Measurements from ENCODE around the gene EPN2. TPM values are rescaled to one million over a fixed set of nuclear protein-coding genes. Genes with fewer than 3 reads are reported as not detected.

The EPN2 gene
- polyA plus RNA-seq, 1 of the 3 experiments (the other 2 are of a cell fraction), result 38.9 TPM

- TF ChIP-seq GABPA (IDR thresholded peaks at IDR 0.05; ENCODE audit: low read depth) (no peak), EZH2phosphoT487 (IDR thresholded peaks at IDR 0.05; ENCODE audit: borderline replicate concordance, low read depth) (no peak), SIN3A (IDR thresholded peaks at IDR 0.05; ENCODE audit: borderline replicate concordance, low read depth, low read length) (no peak), ZBTB33 (IDR thresholded peaks at IDR 0.05; ENCODE audit: borderline replicate concordance, low read depth) (no peak), CHD2 (IDR thresholded peaks at IDR 0.05; ENCODE audit: low read length, partially characterized antibody) (no peak), REST (IDR thresholded peaks at IDR 0.05; ENCODE audit: low read depth, low read length) (no peak)
Observed at GRCh38 chr17:19253112-19253511, 15.9 kb downstream of the EPN2 start (continued).

DNA sequence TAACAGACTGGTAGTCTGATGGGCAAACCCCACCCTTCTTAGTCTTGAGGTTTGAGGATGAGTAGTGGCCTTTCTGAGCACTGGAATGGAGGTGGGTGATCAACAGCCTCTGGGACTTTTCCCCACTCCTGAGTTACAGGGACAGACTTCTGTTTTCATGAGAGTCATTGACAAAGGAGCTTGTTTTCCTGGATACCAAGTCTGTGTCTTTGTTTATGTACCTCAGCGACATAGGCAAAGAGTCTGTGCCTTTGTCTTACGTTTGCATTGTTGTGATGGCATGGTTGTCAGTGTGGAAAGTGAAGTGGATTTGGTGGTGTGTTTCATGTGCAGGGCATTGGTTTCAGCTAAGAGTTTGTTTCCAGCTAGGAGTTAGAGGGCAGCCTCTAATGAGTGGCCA is 17.5 kb downstream of the EPN2 start:
- no peaks in the 10 kb centered on the region for H3K9me3 ChIP-seq
- H3K4me1 ChIP-seq (ENCODE audit: control insufficient read depth in 1 of 2, insufficient read depth in 2 of 2, low read depth in 1 of 2, low read length in 1 of 2), result peaks cover 0 to 9% of the 10 kb centered on the region in 2 experiments; a peak in 1 of 4 replicates
- H3K27me3 ChIP-seq (ENCODE audit: insufficient read depth), result no peaks in the 10 kb centered on the region
- POLR2A ChIA-PET, result interaction anchor here (0.6 kb wide), 1 partner anchor 319 kb away, joined by 3 read pairs; no protein-coding TSS in a partner anchor
- no peak overlapping the region for H3K4me2 ChIP-seq
- WGBS (ENCODE audit: low lambda C conversion rate), result 100% methylated on average over 2 of the region's 2 CpGs
- peaks cover 4% of the 10 kb centered on the region for H3F3A ChIP-seq (replicated peaks; ENCODE audit: insufficient read depth)
- no peak overlapping the region for H2AFZ ChIP-seq (ENCODE audit: low read depth)
- CTCF ChIA-PET, result interaction anchor here (1.0 to 1.7 kb wide), 3 partner anchors 9 to 16 kb away, joined by 3 to 5 read pairs (median 4); no protein-coding TSS in a partner anchor
- no peak overlapping the region for H3K27ac ChIP-seq (ENCODE audit: low read depth in 2 of 2, low read length in 1 of 2)
- no peak for DNase-seq
- no peaks in the 10 kb centered on the region for H3K9me2 ChIP-seq
- peaks cover 61% of the 10 kb centered on the region for H4K20me1 ChIP-seq (ENCODE audit: insufficient read depth)
- H3K9ac ChIP-seq, result no peak overlapping the region
- H3K36me3 ChIP-seq (replicated peaks in 1 of 2; ENCODE audit: control insufficient read depth in 1 of 2, insufficient read depth in 2 of 2, low read length in 1 of 2), result peaks cover 0 to 9% of the 10 kb centered on the region in 2 experiments
- H3K4me3 ChIP-seq (ENCODE audit: low read depth in 2 of 2, low read length in 1 of 2), result no peak overlapping the region
- peaks cover 96% of the 10 kb centered on the region for H3K79me2 ChIP-seq (ENCODE audit: insufficient read depth)
- TF ChIP-seq FOXM1 (IDR thresholded peaks at IDR 0.05; ENCODE audit: low read depth), result no peak

DNA sequence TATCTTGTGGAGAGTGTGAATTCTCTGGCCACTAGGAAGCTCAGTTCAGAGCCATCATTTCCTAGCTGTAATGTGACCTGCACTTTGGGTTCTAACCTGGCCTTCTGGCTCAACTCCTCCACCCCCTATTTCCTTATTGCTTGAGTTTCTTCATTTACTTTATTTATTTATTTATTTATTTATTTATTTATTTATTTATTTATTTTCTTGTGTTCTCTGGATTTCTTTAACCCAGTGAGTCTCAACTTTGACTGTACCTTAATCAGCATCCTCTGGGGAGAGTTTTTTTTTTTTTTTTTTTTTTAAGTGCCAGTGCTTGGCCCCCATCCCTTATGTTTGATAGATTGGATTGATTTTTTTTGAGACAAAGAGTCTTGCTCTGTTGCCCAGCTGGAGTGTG is 18.1 kb downstream of the EPN2 start:
- no peak overlapping the region for H3K4me2 ChIP-seq
- H3K4me3 ChIP-seq (ENCODE audit: low read depth in 2 of 2, low read length in 1 of 2), result no peak overlapping the region
- ChIA-PET CTCF (interaction anchor here (1.0 to 1.7 kb wide), 2 partner anchors 9 to 16 kb away, joined by 3 to 4 read pairs; no protein-coding TSS in a partner anchor), POLR2A (interaction anchor here (0.6 kb wide), 1 partner anchor 318 kb away, joined by 3 read pairs; no protein-coding TSS in a partner anchor)
- peaks cover 0 to 12% of the 10 kb centered on the region in 2 experiments; a peak in 1 of 4 replicates for H3K4me1 ChIP-seq (ENCODE audit: control insufficient read depth in 1 of 2, insufficient read depth in 2 of 2, low read depth in 1 of 2, low read length in 1 of 2)
- H3K79me2 ChIP-seq (ENCODE audit: insufficient read depth), result peaks cover 96% of the 10 kb centered on the region
- TF ChIP-seq, protein P1, sequence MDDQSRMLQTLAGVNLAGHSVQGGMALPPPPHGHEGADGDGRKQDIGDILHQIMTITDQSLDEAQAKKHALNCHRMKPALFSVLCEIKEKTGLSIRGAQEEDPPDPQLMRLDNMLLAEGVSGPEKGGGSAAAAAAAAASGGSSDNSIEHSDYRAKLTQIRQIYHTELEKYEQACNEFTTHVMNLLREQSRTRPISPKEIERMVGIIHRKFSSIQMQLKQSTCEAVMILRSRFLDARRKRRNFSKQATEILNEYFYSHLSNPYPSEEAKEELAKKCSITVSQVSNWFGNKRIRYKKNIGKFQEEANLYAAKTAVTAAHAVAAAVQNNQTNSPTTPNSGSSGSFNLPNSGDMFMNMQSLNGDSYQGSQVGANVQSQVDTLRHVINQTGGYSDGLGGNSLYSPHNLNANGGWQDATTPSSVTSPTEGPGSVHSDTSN (IDR thresholded peaks at IDR 0.05), result no peak
- TF ChIP-seq RFX5 (IDR thresholded peaks at IDR 0.05; ENCODE audit: low read length) (no peak), GABPA (IDR thresholded peaks at IDR 0.05; ENCODE audit: low read depth) (no peak), EP300 (IDR thresholded peaks at IDR 0.05; ENCODE audit: borderline replicate concordance in 1 of 2, low read depth in 1 of 2, low read length in 1 of 2) (no peak), JUND (IDR thresholded peaks at IDR 0.05) (no peak), TCF12 (IDR thresholded peaks at IDR 0.05) (no peak)
- no peak overlapping the region for H2AFZ ChIP-seq (ENCODE audit: low read depth)
- H3K9ac ChIP-seq, result no peak overlapping the region
- H3F3A ChIP-seq (replicated peaks; ENCODE audit: insufficient read depth), result peaks cover 4% of the 10 kb centered on the region
- DNase-seq, result no peak
- H3K9me3 ChIP-seq, result no peaks in the 10 kb centered on the region
- H3K27me3 ChIP-seq (ENCODE audit: insufficient read depth), result no peaks in the 10 kb centered on the region
- H3K27ac ChIP-seq (ENCODE audit: low read depth in 2 of 2, low read length in 1 of 2), result no peak overlapping the region
- H3K9me2 ChIP-seq, result no peaks in the 10 kb centered on the region
- peaks cover 0 to 9% of the 10 kb centered on the region in 2 experiments for H3K36me3 ChIP-seq (replicated peaks in 1 of 2; ENCODE audit: control insufficient read depth in 1 of 2, insufficient read depth in 2 of 2, low read length in 1 of 2)
- H4K20me1 ChIP-seq (ENCODE audit: insufficient read depth), result peaks cover 62% of the 10 kb centered on the region

All from SK-N-SH (cell line).